HL-60 (cell line): ENCODE data around the gene KLHDC4.

Experiments used
- POLR2AphosphoS5 ChIP-seq: IDR thresholded peaks from 2 replicates; pipeline ENCODE4 v1.6.1; 2012; ENCODE audit warnings: low read depth
- SPI1 ChIP-seq: IDR thresholded peaks from 2 replicates; pipeline ENCODE4 v1.6.1; 2012; ENCODE audit warnings: low read depth, mild to moderate bottlenecking, borderline replicate concordance
- TF ChIP-seq, protein P1 (sequence below): IDR thresholded peaks from one replicate; pipeline ENCODE4 v1.5.1; 2011; ENCODE audit warnings: low read length, control low read depth, inconsistent platforms; ENCODE audit not compliant: insufficient read depth

GRCh38 chr16:87792205-87792565, 26.4 kb upstream of the KLHDC4 start:
- TF ChIP-seq, protein P1, sequence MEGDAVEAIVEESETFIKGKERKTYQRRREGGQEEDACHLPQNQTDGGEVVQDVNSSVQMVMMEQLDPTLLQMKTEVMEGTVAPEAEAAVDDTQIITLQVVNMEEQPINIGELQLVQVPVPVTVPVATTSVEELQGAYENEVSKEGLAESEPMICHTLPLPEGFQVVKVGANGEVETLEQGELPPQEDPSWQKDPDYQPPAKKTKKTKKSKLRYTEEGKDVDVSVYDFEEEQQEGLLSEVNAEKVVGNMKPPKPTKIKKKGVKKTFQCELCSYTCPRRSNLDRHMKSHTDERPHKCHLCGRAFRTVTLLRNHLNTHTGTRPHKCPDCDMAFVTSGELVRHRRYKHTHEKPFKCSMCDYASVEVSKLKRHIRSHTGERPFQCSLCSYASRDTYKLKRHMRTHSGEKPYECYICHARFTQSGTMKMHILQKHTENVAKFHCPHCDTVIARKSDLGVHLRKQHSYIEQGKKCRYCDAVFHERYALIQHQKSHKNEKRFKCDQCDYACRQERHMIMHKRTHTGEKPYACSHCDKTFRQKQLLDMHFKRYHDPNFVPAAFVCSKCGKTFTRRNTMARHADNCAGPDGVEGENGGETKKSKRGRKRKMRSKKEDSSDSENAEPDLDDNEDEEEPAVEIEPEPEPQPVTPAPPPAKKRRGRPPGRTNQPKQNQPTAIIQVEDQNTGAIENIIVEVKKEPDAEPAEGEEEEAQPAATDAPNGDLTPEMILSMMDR = no peak
- TF ChIP-seq POLR2AphosphoS5 (no peak), SPI1 (no peak)
